Measurements from ENCODE around the gene YOD1. TPM values are rescaled to one million over a fixed set of nuclear protein-coding genes. Genes with fewer than 3 reads are reported as not detected.

The YOD1 gene
- total RNA-seq, 1 experiment from 2014 or later: 19.2 TPM

GRCh38 chr1:207027921-207028320 lies 23.1 kb downstream of the YOD1 start:
- Mint-ChIP-seq H3K4me1 (ENCODE audit: insufficient read depth, unreplicated experiment) (peaks cover 82% of the 10 kb centered on the region), H3K36me3 (ENCODE audit: insufficient read depth, unreplicated experiment) (peaks cover 37% of the 10 kb centered on the region), H3K27me3 (ENCODE audit: insufficient read depth, unreplicated experiment) (no peaks in the 10 kb centered on the region), H3K4me3 (ENCODE audit: unreplicated experiment) (peak overlapping the region; percentile 71), H3K27ac (ENCODE audit: low read depth, unreplicated experiment) (peak overlapping the region; percentile 99), H3K9me3 (ENCODE audit: unreplicated experiment) (no peaks in the 10 kb centered on the region)
- ChIA-PET POLR2A (interaction anchor here (0.6 to 33.4 kb wide), 11 partner anchors 2 to 366 kb away, joined by 3 to 2100 read pairs (median 20); partner anchors contain the start of genes C1orf116, CD55, PFKFB2 and YOD1), CTCF (interaction anchor here (0.6 to 17.4 kb wide), 10 partner anchors 7 to 116 kb away, joined by 3 to 280 read pairs (median 12); partner anchors contain the start of gene PFKFB2)
- intact Hi-C loops (cut with micrococcal nuclease): loop anchor here (1.0 kb wide), 1 partner anchor 10 kb away; no protein-coding TSS in a partner anchor
- BruUV-seq (replicated peaks): no TSS peak
- no peak for DNase-seq (ENCODE audit: unreplicated experiment)
- no peak for TF ChIP-seq CTCF (IDR thresholded peaks at IDR 0.05; ENCODE audit: unreplicated experiment)

DNA sequence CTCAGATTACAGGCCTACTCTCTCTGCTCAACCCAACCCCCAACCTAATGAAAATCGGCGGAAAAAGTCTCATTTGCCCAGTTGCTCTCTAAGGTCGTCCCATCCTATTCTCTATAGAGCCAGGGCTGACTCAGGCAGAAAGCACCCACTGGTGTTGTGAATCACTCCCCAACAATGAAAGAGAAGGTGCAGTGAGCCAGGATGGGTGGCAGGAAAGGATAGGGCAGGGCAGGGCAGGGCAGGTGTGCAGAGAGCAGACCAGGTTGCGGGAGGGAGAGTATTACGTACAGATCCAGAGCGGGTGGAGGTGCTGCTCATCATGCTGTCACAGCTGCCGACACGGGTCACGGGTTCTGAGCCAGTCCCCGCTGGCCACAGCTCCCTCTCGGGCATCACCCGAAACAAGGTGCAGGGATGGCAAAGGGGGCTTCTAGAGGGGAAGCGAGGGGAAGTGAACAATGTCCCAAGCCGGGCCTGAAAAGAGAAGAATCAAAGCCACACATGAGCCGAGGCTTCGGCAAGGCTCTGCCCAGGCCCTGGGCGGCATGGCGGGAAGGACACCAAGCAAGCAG lies 23.7 kb downstream of the YOD1 start:
- Mint-ChIP-seq H3K36me3 (ENCODE audit: insufficient read depth, unreplicated experiment) (peaks cover 37% of the 10 kb centered on the region), H3K27ac (ENCODE audit: low read depth, unreplicated experiment) (peak overlapping the region; percentile 99), H3K9me3 (ENCODE audit: unreplicated experiment) (no peaks in the 10 kb centered on the region), H3K4me1 (ENCODE audit: insufficient read depth, unreplicated experiment) (peaks cover 76% of the 10 kb centered on the region), H3K27me3 (ENCODE audit: insufficient read depth, unreplicated experiment) (no peaks in the 10 kb centered on the region), H3K4me3 (ENCODE audit: unreplicated experiment) (peak overlapping the region; percentile 71)
- no TSS peak for BruUV-seq (replicated peaks)
- no peak for TF ChIP-seq CTCF (IDR thresholded peaks at IDR 0.05; ENCODE audit: unreplicated experiment)
- peak; percentile 98 for DNase-seq (ENCODE audit: unreplicated experiment)
- CTCF ChIA-PET: interaction anchor here (0.6 to 17.4 kb wide), 11 partner anchors 8 to 548 kb away, joined by 3 to 280 read pairs (median 5); partner anchors contain the start of gene PFKFB2
- POLR2A ChIA-PET: interaction anchor here (0.6 to 33.4 kb wide), 13 partner anchors 1 to 1017 kb away, joined by 3 to 2100 read pairs (median 5); partner anchors contain the start of genes C1orf116, CD55, DYRK3 and PFKFB2
- intact Hi-C loops (cut with micrococcal nuclease): loop anchor here (1.0 kb wide), 1 partner anchor 9 kb away; no protein-coding TSS in a partner anchor

DNA sequence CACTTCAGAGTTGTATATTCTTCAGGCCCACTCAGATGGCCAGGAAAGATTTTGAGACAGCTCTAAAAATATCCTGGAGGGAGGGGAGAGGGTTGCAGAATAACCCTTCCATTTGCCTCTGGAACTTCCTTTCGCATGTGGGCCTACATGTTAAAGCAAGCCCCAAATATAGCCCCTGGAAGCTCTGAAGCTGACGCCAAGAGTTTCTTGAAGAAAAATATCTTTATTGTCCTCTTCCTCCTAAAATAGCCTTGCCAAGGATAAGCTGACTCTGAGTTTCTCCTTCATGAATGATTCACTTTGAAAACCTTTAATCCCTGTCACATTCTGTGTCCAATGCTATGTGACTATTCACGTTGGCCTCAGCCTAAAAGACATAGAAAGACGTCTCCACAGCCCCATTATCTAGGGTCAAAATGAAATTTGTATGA lies 24.9 kb downstream of the YOD1 start:
- ChIA-PET POLR2A (interaction anchor here (1.1 to 33.4 kb wide), 9 partner anchors 0 to 414 kb away, joined by 3 to 2100 read pairs (median 6); partner anchors contain the start of genes C1orf116, DYRK3, EIF2D and PFKFB2), CTCF (interaction anchor here (0.8 to 17.4 kb wide), 11 partner anchors 11 to 146 kb away, joined by 3 to 280 read pairs (median 3); no protein-coding TSS in a partner anchor)
- BruUV-seq (replicated peaks): no TSS peak
- Mint-ChIP-seq H3K9me3 (ENCODE audit: unreplicated experiment) (no peaks in the 10 kb centered on the region), H3K4me3 (ENCODE audit: unreplicated experiment) (no peak overlapping the region), H3K27ac (ENCODE audit: low read depth, unreplicated experiment) (peak overlapping the region; percentile 99), H3K27me3 (ENCODE audit: insufficient read depth, unreplicated experiment) (no peaks in the 10 kb centered on the region), H3K4me1 (ENCODE audit: insufficient read depth, unreplicated experiment) (peaks cover 73% of the 10 kb centered on the region), H3K36me3 (ENCODE audit: insufficient read depth, unreplicated experiment) (peaks cover 43% of the 10 kb centered on the region)
- intact Hi-C loops (cut with micrococcal nuclease): no loop called here
- peak; percentile 48 for DNase-seq (ENCODE audit: unreplicated experiment)
- TF ChIP-seq CTCF (IDR thresholded peaks at IDR 0.05; ENCODE audit: unreplicated experiment): no peak

- H3K27ac Mint-ChIP-seq (ENCODE audit: low read depth, unreplicated experiment): peak overlapping the region; percentile 99
- no peak for DNase-seq (ENCODE audit: unreplicated experiment)
- ChIA-PET CTCF (interaction anchor here (0.6 to 17.4 kb wide), 11 partner anchors 11 to 145 kb away, joined by 3 to 280 read pairs (median 3); no protein-coding TSS in a partner anchor), POLR2A (interaction anchor here (0.6 to 33.4 kb wide), 10 partner anchors 1 to 1551 kb away, joined by 3 to 2100 read pairs (median 5); partner anchors contain the start of genes C1orf116, EIF2D, PFKFB2 and YOD1)
- no peaks in the 10 kb centered on the region for H3K9me3 Mint-ChIP-seq (ENCODE audit: unreplicated experiment)
- no TSS peak for BruUV-seq (replicated peaks)
- peak overlapping the region; percentile 3 for H3K4me3 Mint-ChIP-seq (ENCODE audit: unreplicated experiment)
- peaks cover 43% of the 10 kb centered on the region for H3K36me3 Mint-ChIP-seq (ENCODE audit: insufficient read depth, unreplicated experiment)
- intact Hi-C loops (cut with micrococcal nuclease): no loop called here
- H3K4me1 Mint-ChIP-seq (ENCODE audit: insufficient read depth, unreplicated experiment): peaks cover 73% of the 10 kb centered on the region
- H3K27me3 Mint-ChIP-seq (ENCODE audit: insufficient read depth, unreplicated experiment): no peaks in the 10 kb centered on the region
- no peak for TF ChIP-seq CTCF (IDR thresholded peaks at IDR 0.05; ENCODE audit: unreplicated experiment)
These were observed 25.7 kb downstream of the YOD1 start for GRCh38 chr1:207025146-207025880.

Data from MCF 10A (cell line).